ENCODE data around the gene CHID1.

DNA sequence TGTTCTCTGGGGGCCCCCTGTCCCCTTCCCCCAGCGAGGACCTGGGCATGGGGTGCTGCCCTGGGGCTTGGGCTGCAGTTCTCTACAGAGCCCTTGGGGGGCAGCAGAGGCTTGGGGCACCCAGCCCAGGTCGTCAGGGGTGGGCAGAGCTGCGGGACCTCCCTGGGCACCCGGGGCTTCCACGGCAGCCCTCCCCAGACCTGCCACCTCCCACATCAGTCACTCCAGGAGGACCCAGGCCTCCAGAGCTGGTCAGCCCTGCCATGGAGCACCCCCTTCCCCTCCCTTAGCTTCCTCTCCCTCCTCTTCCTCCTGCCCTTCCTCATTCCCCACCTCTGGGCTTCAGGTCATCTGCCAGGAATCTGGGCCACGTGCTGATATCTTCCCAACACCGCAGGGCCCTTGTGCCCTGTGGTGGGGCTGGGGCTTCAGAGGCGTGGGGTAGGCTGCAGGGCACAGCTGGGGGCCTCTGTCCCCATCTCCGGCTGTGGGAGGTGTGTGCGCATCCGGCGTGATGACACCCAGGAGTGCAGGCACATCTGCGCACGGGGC lies 62.2 kb downstream of the CHID1 start:
- TF ChIP-seq, protein P1, sequence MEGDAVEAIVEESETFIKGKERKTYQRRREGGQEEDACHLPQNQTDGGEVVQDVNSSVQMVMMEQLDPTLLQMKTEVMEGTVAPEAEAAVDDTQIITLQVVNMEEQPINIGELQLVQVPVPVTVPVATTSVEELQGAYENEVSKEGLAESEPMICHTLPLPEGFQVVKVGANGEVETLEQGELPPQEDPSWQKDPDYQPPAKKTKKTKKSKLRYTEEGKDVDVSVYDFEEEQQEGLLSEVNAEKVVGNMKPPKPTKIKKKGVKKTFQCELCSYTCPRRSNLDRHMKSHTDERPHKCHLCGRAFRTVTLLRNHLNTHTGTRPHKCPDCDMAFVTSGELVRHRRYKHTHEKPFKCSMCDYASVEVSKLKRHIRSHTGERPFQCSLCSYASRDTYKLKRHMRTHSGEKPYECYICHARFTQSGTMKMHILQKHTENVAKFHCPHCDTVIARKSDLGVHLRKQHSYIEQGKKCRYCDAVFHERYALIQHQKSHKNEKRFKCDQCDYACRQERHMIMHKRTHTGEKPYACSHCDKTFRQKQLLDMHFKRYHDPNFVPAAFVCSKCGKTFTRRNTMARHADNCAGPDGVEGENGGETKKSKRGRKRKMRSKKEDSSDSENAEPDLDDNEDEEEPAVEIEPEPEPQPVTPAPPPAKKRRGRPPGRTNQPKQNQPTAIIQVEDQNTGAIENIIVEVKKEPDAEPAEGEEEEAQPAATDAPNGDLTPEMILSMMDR (IDR thresholded peaks at IDR 0.05) = peak; percentile 83 to 96 (median 90)
- no peak for TF ChIP-seq POLR2A (IDR thresholded peaks at IDR 0.05)

Measured in upper lobe of left lung (tissue), 4 donors.